ENCODE results near the gene FUT3. TPM values are rescaled to one million over a fixed set of nuclear protein-coding genes. Genes with fewer than 3 reads are reported as not detected.
A peak's percentile ranks its signal among the peaks of the same experiment; 100 is the strongest.

Gene FUT3
- total RNA-seq, 1 donor from 2014 or later = 0.84 TPM

DNA sequence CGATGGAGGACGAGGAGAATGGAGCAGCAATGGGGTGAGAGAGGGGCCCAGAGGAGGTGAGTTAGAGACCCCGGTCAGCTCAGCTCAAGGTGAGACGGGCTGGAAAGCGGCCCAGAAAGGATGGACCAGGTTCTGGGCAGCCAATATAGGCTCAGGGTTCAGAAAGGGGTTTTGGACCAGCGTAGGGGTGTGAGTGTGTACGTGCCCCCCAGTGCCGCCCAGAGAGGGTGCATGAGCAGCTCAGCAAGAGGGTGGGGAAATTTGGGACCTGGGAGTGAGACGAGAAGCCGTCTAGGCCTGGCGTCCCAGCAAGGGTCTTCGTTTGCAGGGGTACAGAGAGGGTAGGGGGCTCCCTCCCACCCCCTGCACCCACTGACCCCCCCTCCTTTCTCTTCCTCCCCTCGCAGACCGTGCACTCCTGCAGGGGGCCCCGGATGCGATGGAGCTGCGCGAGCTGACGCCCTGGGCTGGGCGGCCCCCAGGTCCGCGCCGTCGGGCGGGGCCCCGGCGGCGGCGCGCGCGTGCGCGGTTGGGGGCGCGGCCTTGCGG is 23.8 kb downstream of the FUT3 start:
- no peak for FAIRE-seq
- TF ChIP-seq, protein P1, sequence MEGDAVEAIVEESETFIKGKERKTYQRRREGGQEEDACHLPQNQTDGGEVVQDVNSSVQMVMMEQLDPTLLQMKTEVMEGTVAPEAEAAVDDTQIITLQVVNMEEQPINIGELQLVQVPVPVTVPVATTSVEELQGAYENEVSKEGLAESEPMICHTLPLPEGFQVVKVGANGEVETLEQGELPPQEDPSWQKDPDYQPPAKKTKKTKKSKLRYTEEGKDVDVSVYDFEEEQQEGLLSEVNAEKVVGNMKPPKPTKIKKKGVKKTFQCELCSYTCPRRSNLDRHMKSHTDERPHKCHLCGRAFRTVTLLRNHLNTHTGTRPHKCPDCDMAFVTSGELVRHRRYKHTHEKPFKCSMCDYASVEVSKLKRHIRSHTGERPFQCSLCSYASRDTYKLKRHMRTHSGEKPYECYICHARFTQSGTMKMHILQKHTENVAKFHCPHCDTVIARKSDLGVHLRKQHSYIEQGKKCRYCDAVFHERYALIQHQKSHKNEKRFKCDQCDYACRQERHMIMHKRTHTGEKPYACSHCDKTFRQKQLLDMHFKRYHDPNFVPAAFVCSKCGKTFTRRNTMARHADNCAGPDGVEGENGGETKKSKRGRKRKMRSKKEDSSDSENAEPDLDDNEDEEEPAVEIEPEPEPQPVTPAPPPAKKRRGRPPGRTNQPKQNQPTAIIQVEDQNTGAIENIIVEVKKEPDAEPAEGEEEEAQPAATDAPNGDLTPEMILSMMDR (IDR thresholded peaks at IDR 0.05; ENCODE audit: insufficient read depth, low read depth, low read length) = no peak
- TF ChIP-seq EZH2 (IDR thresholded peaks at IDR 0.05; ENCODE audit: insufficient read depth, low read length) = no peak
- Histone ChIP-seq H3K9ac (ENCODE audit: low read length) (peak overlapping the region; percentile 86), H3K4me2 (ENCODE audit: low read length) (peak overlapping the region; percentile 93), H3K27me3 (ENCODE audit: insufficient read depth, low read length) (no peaks in the 10 kb centered on the region), H3K4me3 (ENCODE audit: insufficient read depth, low read depth, low read length) (peak overlapping the region; percentile 72), H3K36me3 (ENCODE audit: insufficient read depth, low read length) (no peaks in the 10 kb centered on the region), H3K79me2 (ENCODE audit: insufficient read depth, low read length) (no peaks in the 10 kb centered on the region), H3K9me3 (ENCODE audit: insufficient read depth, low read depth, low read length) (no peaks in the 10 kb centered on the region), H4K20me1 (ENCODE audit: insufficient read depth, low read length) (no peaks in the 10 kb centered on the region), H3K4me1 (ENCODE audit: insufficient read depth, low read length) (peaks cover 13% of the 10 kb centered on the region), H2AFZ (ENCODE audit: low read depth, low read length) (peak overlapping the region; percentile 91), H3K27ac (ENCODE audit: low read depth, low read length) (peak overlapping the region; percentile 21)
- no peak for DNase-seq (ENCODE audit: low read depth)
- peaks cover 7% of the 10 kb centered on the region for H3K27me3 Mint-ChIP-seq (ENCODE audit: low read depth, unreplicated experiment)
- no peak overlapping the region for H3K27ac Mint-ChIP-seq (ENCODE audit: unreplicated experiment)
- H3K4me3 Mint-ChIP-seq (ENCODE audit: unreplicated experiment) = peak overlapping the region; percentile 85
- H3K36me3 Mint-ChIP-seq (ENCODE audit: low read depth, unreplicated experiment) = peaks cover 3% of the 10 kb centered on the region
- H3K9me3 Mint-ChIP-seq (ENCODE audit: unreplicated experiment) = no peaks in the 10 kb centered on the region
- H3K4me1 Mint-ChIP-seq (ENCODE audit: low read depth, unreplicated experiment) = no peaks in the 10 kb centered on the region

DNA sequence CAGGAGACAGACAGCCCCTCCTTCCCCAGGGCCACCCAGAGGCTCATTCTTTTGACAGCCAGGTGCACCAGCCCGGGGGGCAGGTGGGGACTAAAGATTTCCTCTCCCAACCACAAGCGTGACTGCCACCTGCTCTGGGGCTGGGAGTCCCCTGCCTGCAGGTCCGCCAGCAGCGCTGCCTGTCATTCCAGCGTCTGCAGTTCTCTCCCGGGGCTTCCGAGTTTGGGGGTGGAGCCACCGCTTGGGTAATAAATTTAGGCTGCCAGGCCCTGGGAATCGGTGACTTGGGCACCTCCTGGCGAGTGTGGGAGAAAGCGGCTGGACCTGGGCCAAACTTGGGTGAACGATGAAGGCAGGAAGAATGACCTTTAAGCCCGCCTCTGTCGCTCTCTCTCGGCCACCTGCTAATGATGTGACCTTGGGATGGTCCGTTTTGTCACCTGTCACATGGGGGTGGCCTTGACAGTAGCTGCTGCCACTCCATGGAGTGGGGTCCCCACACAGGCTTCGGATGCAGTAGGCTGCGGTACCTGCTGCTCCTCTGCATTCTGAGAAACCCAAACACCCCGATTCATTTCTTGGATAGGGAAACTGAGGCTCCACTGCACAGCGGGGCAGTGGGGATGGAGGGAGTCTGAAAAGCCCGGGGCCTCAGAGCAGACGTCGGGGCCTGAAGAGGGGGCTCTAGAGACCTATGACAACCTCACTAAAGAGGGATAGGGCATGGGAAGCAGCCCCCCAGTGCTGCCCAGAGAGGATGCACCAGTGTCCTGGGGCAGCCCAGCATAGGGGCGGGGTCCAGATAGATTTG is 24.5 kb downstream of the FUT3 start:
- no peak for DNase-seq (ENCODE audit: low read depth)
- H3K9ac ChIP-seq (ENCODE audit: low read length) = no peak overlapping the region
- H3K4me2 ChIP-seq (ENCODE audit: low read length) = peak overlapping the region; percentile 93
- no peaks in the 10 kb centered on the region for H3K27me3 ChIP-seq (ENCODE audit: insufficient read depth, low read length)
- no peaks in the 10 kb centered on the region for H3K4me1 Mint-ChIP-seq (ENCODE audit: low read depth, unreplicated experiment)
- H3K4me3 Mint-ChIP-seq (ENCODE audit: unreplicated experiment) = peak overlapping the region; percentile 85
- no peaks in the 10 kb centered on the region for H3K36me3 ChIP-seq (ENCODE audit: insufficient read depth, low read length)
- H3K27ac ChIP-seq (ENCODE audit: low read depth, low read length) = no peak overlapping the region
- H3K9me3 ChIP-seq (ENCODE audit: insufficient read depth, low read depth, low read length) = no peaks in the 10 kb centered on the region
- FAIRE-seq = no peak
- H4K20me1 ChIP-seq (ENCODE audit: insufficient read depth, low read length) = no peaks in the 10 kb centered on the region
- no peak overlapping the region for H2AFZ ChIP-seq (ENCODE audit: low read depth, low read length)
- H3K36me3 Mint-ChIP-seq (ENCODE audit: low read depth, unreplicated experiment) = peaks cover 3% of the 10 kb centered on the region
- H3K27ac Mint-ChIP-seq (ENCODE audit: unreplicated experiment) = no peak overlapping the region
- no peaks in the 10 kb centered on the region for H3K79me2 ChIP-seq (ENCODE audit: insufficient read depth, low read length)
- H3K4me3 ChIP-seq (ENCODE audit: insufficient read depth, low read depth, low read length) = no peak overlapping the region
- no peaks in the 10 kb centered on the region for H3K9me3 Mint-ChIP-seq (ENCODE audit: unreplicated experiment)
- peaks cover 13% of the 10 kb centered on the region for H3K4me1 ChIP-seq (ENCODE audit: insufficient read depth, low read length)
- TF ChIP-seq, protein P1 (IDR thresholded peaks at IDR 0.05; ENCODE audit: insufficient read depth, low read depth, low read length) = no peak
- TF ChIP-seq EZH2 (IDR thresholded peaks at IDR 0.05; ENCODE audit: insufficient read depth, low read length) = no peak
- peaks cover 5% of the 10 kb centered on the region for H3K27me3 Mint-ChIP-seq (ENCODE audit: low read depth, unreplicated experiment)

DNA sequence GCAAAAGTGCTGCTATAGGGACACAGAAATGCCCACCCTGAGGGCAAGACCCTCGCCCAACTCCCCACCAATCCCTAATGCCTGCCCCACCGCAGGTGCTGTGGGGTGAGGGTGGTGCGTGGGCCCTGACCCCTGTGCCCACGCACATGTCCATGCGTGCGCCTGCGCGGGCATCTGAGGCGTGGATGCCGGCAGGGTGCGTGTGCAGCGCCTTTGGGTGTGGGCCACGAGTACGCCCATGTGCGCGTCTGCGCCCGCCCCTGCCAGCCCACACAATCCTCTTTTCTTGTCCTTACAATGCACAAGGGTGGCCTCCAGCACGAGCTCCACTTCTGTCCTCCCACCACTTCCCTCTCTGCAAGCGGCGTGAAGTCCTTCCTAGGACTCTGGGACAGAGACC is 26.1 kb downstream of the FUT3 start:
- Histone ChIP-seq H2AFZ (ENCODE audit: low read depth, low read length) (no peak overlapping the region), H3K36me3 (ENCODE audit: insufficient read depth, low read length) (no peaks in the 10 kb centered on the region), H3K9me3 (ENCODE audit: insufficient read depth, low read depth, low read length) (no peaks in the 10 kb centered on the region), H3K27me3 (ENCODE audit: insufficient read depth, low read length) (no peaks in the 10 kb centered on the region), H4K20me1 (ENCODE audit: insufficient read depth, low read length) (no peaks in the 10 kb centered on the region), H3K27ac (ENCODE audit: low read depth, low read length) (no peak overlapping the region), H3K79me2 (ENCODE audit: insufficient read depth, low read length) (no peaks in the 10 kb centered on the region), H3K4me1 (ENCODE audit: insufficient read depth, low read length) (peaks cover 13% of the 10 kb centered on the region), H3K4me2 (ENCODE audit: low read length) (no peak overlapping the region), H3K4me3 (ENCODE audit: insufficient read depth, low read depth, low read length) (no peak overlapping the region), H3K9ac (ENCODE audit: low read length) (no peak overlapping the region)
- no peak for TF ChIP-seq EZH2 (IDR thresholded peaks at IDR 0.05; ENCODE audit: insufficient read depth, low read length)
- TF ChIP-seq, protein P1 (IDR thresholded peaks at IDR 0.05; ENCODE audit: insufficient read depth, low read depth, low read length) = no peak
- H3K4me1 Mint-ChIP-seq (ENCODE audit: low read depth, unreplicated experiment) = no peaks in the 10 kb centered on the region
- no peak overlapping the region for H3K27ac Mint-ChIP-seq (ENCODE audit: unreplicated experiment)
- DNase-seq (ENCODE audit: low read depth) (no peak), FAIRE-seq (no peak)
- peaks cover 8% of the 10 kb centered on the region for H3K27me3 Mint-ChIP-seq (ENCODE audit: low read depth, unreplicated experiment)
- H3K9me3 Mint-ChIP-seq (ENCODE audit: unreplicated experiment) = no peaks in the 10 kb centered on the region
- H3K36me3 Mint-ChIP-seq (ENCODE audit: low read depth, unreplicated experiment) = peaks cover 3% of the 10 kb centered on the region
- H3K4me3 Mint-ChIP-seq (ENCODE audit: unreplicated experiment) = no peak overlapping the region
